MM.1S (cell line): ENCODE results near the gene NEU1.

Experiments
- EZH2phosphoT487 ChIP-seq: fragments of 300-600 bp; sonication (generic); IDR thresholded peaks from 2 replicates; pipeline ENCODE4 v1.6.1; 2018; ENCODE audit warnings: antibody characterized with exemption, low read length
- TF ChIP-seq, protein P1 (sequence below): fragments of 300-600 bp; sonication (generic); IDR thresholded peaks from 2 replicates; pipeline ENCODE4 v1.5.1; 2016; ENCODE audit warnings: antibody characterized with exemption, low read length, mixed read lengths

- TF ChIP-seq, protein P1, sequence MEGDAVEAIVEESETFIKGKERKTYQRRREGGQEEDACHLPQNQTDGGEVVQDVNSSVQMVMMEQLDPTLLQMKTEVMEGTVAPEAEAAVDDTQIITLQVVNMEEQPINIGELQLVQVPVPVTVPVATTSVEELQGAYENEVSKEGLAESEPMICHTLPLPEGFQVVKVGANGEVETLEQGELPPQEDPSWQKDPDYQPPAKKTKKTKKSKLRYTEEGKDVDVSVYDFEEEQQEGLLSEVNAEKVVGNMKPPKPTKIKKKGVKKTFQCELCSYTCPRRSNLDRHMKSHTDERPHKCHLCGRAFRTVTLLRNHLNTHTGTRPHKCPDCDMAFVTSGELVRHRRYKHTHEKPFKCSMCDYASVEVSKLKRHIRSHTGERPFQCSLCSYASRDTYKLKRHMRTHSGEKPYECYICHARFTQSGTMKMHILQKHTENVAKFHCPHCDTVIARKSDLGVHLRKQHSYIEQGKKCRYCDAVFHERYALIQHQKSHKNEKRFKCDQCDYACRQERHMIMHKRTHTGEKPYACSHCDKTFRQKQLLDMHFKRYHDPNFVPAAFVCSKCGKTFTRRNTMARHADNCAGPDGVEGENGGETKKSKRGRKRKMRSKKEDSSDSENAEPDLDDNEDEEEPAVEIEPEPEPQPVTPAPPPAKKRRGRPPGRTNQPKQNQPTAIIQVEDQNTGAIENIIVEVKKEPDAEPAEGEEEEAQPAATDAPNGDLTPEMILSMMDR, result no peak
- TF ChIP-seq EZH2phosphoT487, result no peak
These were observed 15.2 kb downstream of the NEU1 start for GRCh38 chr6:31847276-31847978.
